ENCODE data around the gene DENND4A.

The DENND4A gene

DNA sequence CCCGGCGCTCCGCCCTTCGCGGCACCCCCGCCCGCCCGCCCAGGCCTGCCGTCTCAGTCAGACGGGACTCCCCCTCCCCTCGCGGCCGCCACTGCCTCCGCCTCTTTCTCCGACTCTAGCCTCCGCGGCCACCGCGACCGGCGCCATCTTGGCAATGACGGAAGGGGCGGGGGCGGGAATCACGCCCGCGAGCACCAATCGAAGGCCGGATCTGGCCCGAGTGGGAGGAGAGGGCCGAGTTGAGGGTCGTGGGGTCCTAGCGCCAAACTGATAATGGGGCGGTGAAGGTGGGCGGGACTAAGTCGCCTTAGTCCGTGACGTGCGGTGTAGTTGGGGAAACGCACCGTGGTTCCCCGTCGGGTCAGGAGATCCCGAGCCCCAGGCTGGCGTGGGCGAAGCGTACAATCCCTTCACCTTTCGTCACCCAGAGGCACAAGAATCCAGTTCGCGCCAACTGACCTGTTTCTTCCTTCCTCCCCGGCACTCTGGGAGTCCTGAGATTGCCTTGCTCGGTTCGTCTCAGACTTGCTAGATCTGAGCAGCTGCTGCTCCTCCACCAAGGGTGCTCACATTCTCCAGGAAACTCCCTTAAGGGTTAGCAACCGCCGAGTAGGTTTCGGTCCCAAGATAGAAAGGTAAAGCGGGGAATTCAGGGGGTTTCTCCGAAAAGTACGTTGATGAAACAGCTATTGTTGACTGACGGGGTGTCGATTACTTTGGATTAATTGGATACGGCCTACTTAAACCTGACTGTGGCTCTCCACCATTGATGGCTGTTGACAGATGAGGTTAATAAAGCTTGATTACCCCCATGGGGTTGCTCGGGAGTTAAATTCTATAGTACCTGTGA, at the start of gene DENND4A:
Gene DENND4A, minus strand, starts transcription at position 156 of the 850 bp plus-strand sequence. CDS start 35,843 bp downstream, outside the sequence.
- DNase-seq (ENCODE audit: low read depth): peak; percentile 99

DNA sequence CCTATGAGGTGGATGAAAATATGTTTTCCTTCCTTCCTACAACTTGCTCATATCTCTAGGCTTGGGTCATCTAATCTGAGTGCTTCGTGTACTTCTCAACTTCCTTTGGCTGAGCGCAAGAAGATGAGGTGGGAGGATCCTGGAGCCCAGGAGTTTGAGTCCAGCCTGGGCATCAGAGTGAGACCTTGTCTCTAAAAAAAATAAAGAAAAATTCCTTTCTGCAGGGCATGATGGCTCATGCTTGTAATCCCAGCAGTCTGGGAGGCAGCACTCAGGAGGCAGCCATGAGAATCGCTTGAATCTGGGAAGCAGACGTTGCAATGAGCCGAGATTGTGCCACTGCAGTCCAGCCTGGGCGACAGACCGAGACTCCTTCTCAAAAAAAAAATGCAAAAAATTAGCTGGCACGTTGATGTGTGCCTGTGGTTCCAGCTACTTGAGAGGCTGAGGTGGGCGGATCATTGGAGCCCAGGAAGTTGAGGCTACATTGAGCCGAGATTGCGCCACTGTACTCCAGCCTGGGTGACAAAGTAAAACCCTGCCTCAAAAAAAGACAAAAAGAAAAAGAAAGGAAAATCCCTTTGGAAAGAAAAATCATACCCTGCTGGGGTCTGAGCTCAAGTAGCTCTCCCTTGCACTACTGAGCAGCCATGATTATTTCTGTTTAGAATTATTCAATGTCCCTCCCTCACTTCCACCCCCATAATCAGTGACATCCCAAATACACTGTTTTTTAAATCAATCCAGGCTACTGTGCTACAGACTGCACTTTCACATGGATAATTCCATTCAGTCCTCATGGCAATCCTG, 49.2 kb upstream of the DENND4A start:
- no peak for DNase-seq (ENCODE audit: low read depth)

DNA sequence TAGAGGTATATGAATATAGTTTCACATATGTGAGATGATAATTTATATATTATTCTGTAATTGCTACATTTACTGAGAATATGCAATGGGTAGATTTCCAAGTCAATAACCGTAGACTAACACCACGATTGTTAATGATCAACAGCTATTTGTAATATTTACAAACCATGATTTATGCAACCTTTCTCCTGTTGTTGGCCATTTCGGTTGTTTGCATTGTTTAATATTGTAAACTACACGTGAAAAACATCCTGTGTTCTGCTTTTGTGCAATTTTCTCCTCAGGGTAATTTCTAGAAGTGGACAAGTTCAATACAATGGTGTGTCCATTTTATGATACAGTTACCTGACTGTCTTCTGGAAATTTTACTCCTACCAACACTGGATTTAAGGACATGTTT, 47.9 kb upstream of the DENND4A start:
- no peak for DNase-seq (ENCODE audit: low read depth)

DNA sequence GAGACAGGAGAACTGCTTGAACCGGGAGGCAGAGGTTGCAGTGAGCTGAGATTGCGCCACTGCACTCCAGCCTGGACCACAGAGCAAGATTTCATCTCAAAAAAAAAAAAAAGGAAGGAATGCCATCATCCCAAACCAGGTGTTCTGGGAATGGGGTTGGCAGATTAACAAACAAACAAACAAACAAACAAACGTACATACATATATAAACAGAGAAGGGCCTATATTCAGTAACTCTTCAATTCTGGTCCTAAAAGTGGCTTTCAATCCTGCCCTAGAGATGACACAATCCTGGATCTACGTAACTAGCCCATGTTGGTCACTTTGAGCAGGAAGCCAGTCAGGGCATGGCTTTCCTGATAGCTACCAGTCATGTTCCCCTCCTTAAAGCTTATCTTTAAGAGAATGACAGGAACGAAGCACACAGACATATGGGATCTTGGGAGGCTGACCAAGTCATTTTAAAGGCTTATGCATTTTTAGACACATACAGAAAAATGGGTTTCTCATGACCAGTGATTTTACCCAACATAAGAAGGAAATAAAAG, 47.3 kb upstream of the DENND4A start:
- DNase-seq (ENCODE audit: low read depth): no peak

DNA sequence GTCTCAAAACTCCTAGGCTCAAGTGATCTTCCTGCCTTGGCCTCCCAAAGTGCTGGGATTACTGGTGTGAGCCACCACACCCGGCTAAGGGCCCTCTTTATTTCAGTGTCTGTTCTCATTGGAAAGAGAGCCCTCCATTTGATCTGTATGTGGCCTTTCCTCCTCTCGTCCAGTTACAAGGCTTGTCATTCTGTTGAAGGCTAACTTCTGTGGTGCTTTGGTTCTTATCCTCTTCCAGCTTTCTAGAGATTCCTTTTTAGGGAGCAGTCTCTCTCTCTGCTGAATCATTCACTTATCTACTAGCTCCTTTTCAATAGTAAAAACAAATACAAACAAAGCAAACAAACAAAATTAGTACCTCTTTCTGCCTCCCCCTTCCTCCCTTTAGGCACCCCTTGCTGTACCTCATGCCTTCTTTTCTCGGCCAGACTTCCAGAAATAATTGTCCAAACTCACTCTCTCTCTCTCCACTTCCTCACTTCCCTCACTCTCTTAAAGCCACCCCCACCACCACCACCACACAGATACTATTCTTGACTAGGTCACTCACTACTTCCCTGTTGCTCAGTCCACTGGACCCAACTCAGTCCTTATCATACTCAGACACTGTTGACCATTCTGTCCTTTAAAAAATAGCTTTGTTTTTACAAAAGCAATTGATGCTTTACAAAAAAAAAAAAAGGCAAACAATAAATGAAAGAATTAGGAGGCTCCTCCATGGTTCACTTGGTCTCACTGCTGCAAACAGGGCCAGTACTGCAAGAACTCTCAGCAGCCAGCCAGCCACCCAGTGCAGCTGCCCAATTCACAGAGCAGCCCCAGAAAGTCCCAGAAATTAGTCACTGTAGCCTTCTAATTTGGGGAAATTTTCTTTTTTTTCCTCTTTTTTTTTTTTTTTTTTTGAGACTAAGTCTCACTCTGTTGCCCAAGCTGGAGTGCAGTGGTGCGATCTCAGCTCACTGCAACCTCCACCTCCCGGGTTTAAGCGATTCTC, 45.5 kb upstream of the DENND4A start:
- DNase-seq (ENCODE audit: low read depth): no peak

DNA sequence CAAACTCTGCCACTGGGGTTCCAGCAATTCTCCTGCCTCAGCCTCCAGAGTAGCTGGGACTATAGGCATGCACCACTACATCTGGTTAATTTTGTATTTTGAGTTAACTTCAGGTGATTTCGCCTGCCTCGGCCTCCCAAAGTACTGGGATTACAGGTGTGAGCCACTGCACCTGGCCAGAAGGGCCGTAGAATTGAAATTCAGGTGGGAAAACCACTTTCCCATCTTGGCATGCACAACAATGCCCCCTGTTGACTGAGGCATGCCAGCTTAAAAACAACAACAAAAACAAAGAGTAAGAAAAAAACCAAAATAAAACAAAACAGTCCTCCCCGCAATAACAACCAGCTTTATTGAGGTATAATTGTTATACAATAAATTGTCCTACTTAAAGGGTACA, 44.6 kb upstream of the DENND4A start:
- no peak for DNase-seq (ENCODE audit: low read depth)

DNA sequence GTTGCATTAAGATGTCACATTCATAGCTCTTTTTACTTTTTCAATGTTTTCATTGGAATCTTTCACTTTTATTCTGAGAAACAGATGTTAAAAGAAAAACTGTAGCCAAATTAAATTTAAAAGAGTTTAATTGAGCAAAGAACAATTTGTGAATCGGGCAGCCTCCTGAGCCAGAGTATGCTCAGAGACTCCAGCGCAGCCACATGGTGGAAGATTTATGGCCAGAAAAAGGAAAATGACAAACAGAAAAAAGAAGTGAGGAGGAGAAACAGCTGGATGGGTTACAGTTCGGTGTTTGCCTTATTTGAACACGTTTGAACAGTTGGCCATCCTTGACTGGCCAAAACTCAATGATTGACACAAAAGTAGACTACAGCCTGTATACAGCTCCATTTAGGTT, 43.4 kb upstream of the DENND4A start:
- DNase-seq (ENCODE audit: low read depth): no peak

DNA sequence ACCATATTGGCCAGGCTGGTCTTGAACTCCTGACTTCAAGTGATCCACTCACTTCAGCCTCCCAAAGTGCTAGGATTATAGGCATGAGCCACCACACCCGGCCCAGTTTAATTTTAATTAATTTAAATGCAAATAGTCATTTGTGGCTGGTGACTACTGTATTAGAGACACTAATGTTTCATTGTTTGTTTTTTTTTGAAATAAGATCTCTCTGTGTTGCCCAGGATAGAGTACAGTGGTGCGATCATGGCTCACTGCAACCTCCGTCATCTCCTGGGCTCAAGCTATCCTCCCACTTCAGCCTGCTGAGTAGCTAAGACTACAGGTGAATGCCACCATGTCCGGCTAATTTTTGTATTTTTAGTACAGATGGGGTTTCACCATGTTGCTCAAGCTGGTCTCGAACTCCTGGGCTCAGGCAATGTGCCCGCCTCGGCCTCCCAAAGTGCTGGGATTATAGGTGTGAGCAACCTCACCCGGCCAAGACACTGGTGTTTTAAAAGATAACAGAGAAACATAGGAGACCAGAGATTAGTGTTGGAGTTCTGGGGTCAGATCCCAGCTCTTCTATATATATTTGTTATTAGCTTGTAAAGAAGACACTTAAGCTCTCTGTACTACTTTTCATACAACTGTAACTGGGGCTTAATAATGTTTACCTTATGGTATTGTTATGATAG, 42.6 kb upstream of the DENND4A start:
- DNase-seq (ENCODE audit: low read depth): no peak

DNA sequence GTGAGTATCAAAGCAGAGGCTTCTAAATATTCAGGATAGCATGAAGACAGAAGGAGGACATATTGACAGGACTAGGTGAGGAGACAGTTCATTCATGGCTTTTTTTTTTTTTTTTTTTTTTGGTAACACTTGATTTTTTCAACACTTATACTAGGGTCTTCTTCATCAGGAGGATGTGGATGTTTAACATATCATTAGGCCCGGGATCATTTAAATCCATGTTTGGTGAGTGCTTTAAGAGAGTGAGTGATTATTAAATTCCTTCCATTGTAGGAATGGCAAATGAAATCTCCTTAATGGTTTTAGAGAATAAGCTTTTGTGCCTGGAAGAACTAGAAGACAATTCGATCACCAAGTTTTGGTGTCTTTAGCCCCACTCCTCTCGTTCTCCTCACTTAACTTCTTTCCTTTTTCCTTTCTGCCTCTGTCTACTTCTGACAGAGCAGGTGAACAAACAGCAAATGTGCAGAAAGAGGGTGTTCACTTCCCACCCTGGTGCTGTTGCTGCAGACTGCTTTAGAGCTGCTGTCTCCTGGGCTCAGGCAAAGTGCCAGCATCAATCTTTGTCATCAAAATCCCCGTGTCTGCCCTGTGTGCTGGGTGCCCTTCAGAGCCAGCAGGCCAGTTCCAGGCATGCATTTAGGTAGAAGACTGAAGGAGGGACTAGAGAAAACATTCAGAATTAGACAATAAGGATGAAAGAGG, 41.6 kb upstream of the DENND4A start:
- DNase-seq (ENCODE audit: low read depth): no peak

DNA sequence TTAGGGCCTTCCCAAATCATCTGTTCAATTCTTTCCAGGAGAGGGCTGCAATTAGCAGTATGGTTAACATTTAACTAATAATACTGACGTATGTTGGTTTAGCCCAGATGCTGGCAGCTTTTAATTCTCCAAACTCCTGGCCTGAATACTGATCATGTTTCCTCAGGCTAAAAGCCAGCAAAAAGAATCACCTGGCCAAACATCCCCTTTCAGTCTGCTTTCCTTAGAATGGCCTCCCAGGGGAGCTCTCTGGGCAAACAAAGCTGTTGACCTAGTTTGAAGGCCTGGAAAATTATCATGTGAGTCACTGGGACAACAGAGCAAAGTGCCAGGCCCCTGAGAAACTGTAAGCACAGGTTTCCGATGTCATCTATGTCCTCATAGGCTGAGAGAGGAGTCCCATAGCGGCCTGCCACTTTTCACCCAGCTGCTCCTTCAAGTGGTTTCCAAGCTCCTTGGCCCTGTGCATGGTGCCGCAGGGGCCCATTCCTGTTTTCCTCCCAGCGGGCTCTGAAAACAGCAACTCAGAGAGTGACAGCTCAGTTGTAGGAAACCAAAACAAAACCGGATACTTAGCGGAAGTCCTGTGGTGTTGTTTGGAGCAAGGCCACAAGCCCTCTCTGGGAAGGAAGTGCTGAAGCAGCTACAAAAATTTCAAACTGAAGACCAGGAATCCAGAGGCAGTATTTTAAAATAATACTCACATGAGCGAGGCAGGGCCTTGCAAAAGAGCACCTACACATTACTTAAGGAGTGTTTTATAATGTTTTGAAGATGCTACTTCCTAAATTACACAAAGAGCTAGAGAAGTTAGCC, 40.7 kb upstream of the DENND4A start:
- DNase-seq (ENCODE audit: low read depth): peak; percentile 30

DNA sequence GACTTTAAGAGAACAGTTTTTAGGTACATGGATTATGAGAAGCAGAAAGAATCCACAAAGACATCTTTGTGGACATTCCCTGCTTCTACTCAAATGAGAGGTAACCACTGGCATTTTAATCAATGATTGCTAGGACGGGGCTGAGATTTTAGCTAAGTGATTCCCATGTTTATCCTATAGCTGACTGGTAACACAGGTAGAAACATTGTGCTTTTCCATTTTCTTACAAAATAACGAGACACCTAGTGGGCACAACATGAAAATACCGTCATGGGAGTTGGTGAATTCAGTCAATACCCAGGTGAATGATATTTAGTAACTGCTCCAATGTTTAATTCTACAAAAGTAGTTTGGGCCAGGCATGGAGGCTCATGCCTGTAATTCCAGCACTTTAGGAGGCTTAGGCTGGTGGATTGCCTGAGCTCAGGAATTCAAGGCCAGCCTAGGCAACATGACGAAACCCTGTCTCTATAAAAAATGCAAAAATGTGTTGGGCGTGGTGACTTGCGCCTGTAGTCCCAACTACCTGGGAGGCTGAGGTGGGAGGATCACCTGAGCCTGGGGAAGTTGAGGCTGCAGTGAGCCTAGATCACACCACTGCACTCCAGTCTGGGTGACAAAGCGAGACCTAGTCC, 37.2 kb upstream of the DENND4A start:
- no peak for DNase-seq (ENCODE audit: low read depth)

DNA sequence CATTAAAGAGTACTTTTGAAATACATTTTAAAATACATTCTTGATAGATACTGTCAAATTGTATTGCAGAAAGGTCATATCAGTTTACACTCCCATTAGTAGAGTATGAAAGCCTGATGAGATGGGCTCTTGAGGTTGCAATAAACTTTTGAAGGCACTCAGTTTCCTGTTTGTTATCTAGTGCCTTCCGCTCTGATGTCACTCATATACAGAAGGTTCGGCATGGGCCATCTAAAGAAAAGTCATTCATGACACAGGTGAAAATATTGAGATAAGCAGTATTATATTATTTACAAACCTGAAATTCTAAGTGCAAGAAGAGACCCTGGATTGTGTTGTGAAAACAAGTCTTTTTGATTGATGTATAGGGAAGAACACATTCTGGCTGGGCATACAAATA, 36.5 kb upstream of the DENND4A start:
- DNase-seq (ENCODE audit: low read depth): no peak

DNA sequence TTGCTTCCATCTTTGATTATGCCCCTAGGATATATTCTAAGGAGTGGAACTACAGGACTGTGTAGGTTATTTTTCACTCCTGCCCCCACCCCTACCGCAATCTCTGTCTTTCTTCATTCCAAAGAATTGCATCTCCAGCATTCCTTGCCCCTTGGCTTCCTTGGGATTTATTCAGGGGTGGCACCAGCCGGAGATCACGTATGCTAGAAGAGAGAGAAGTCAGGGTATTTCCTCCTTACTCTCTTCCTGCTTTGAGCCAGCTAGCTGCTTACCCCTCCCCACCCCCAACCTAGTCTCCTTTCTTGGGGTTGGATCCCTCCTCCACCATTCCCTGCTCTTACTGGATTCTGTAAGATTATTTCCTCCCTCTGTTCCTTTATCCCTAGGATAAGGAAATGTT, 35.0 kb upstream of the DENND4A start:
- DNase-seq (ENCODE audit: low read depth): no peak

DNA sequence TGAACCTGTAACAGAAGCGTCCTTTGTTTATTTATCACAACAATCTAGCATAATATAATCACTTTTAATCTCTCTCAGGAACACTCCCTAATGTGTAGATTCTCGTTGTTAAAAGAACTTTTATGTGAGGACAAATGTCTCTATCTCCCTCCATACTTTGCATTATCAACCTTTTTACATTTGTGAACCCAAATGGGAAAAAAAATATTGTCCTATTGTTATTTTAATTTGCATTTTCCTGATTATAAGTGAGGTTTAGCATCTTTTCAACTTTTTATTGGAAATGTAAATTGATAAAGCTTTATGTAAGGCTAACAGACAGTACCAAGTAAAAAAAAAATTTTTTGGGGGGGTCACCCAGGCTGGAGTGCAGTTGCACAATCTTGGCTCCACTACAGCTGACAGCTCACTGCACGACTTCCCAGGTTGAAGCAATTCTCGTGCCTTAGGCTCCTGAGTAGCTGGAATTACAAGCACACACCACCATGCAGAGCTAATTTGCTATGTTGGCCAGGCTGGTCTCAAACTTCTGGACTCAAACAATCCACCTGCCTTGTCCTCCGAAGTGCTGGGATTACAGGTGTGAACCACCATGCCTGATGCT, 33.0 kb upstream of the DENND4A start:
- no peak for DNase-seq (ENCODE audit: low read depth)

DNA sequence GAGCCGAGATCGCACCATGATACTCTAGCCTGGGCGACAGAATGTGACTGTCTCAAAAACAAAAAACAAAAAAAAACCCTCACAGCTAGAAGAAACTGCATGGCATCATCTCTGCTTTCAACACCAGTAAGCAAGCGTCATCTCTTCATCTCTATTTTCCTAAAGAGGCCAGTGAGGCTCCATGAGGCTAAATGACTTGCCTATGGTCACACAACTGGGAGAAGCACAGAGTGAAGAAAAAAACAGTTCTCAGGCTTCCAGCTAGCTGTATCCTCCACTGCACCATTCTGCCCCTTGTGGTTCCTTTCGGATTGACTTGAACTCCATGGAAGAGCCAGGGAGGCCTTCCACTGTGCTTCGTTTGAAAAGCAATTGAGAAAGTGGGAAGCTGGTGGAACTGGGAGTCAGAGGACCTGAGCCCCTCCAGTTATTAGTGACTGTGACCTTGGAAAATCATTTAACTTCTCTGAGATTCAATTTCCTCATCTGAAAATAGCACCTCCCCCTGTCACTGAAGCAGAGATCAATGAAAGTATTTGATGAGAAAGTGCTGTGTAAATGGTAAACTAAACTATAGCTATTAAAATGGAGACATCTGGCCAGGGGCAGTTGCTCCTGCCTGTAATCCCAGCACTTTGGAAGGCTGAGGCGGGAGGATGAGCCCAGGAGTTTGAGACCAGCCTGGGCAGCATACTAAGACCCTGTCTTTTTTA, 32.1 kb upstream of the DENND4A start:
- DNase-seq (ENCODE audit: low read depth): no peak

DNA sequence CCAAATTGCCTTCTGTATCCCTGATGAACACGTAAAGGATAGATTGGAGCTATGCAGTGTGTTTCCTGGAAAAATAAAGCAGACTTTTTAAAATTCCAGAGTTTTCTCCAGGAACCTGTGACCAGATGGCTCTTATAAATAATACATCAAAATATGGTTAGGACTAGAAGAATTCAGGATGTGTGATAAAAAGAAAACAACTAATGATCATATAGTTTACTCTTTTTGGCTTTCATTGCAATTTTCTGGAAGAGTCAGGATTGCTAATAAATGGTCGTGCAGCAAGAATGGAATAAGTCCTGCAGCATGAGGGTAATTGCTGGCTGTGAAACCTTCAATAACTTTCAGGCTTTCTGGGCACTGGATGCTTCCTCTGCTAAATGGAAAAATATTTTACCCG, 30.2 kb upstream of the DENND4A start:
- no peak for DNase-seq (ENCODE audit: low read depth)

DNA sequence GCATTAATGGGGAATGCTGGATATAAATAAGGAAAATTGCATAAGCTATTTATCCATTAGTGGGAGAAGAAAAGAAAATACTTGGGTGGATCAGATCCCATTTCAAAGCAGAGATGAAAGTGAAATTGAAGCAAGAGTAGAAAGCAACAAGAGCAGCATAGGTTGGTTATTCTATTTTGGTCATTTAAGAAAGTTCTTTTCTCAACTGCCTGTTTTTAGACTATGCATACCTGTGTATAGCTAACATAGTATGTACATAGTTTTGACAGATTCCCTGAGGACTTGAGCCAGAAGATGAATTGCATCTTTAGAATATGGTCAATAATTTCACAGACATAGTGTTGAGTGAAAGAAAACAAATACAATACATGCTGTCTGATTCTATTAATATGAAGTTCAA, 29.0 kb upstream of the DENND4A start:
- DNase-seq (ENCODE audit: low read depth): no peak

DNA sequence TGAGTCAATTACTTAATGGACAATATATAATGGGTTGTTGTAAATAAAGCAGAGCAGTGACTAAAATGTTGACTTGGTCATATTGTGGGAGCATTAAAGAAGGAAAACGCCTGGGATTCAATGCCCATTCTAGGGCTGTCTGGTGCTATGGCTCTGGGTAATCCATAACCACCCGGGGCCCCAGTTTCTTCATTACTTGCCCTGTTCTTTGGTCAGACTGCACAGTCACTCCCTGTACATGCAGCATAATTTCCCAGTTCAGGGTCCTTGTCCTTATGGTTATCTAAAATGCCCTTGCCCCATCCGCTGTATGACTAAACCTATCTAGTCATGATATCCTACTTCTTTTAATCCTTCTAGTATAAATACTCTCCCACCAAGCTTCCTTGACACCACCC, 27.5 kb upstream of the DENND4A start:
- no peak for DNase-seq (ENCODE audit: low read depth)
